SK-N-SH (cell line): ENCODE results near the gene PKD1. TPM values are rescaled to one million over a fixed set of nuclear protein-coding genes. Genes with fewer than 3 reads are reported as not detected.

Experiments
- CTCF ChIA-PET: fragments of 300-600, 350-600 bp; formaldehyde crosslinking; extraction: SDS; loops from one replicate; lab custom pipeline; 2021; lab: Yijun Ruan, JAX
- POLR2A ChIA-PET: fragments of 350-600 bp; sonication (Branson Sonifier 250); formaldehyde crosslinking; extraction: SDS; loops from one replicate; lab custom pipeline; 2020; ENCODE audit warnings: antibody characterized with exemption, inconsistent platforms; lab: Yijun Ruan, JAX
- DNase-seq: peaks from one replicate; pipeline ENCODE4 v3.0.0; 2012
- H2AFZ ChIP-seq: fragments of 200-600 bp; sonication (generic); 2 replicates; pipeline ENCODE4 v1.8.1; 2016; ENCODE audit warnings: antibody characterized with exemption, mild to moderate bottlenecking, low read depth
- H3F3A ChIP-seq: fragments of 200-600 bp; sonication (generic); replicated peaks from 2 replicates; pipeline ENCODE3; 2016; ENCODE audit warnings: antibody characterized with exemption, mild to moderate bottlenecking; ENCODE audit not compliant: insufficient read depth
- H3K27ac ChIP-seq, 2 experiments: fragments of 200-500 bp in 1 of 2; fragments of 200-600 bp in 1 of 2; sonication (Bioruptor generic) in 1 of 2; sonication (generic), shearing (Covaris generic) in 1 of 2; 2 replicates each; pipeline versions ENCODE4 v1.5.1 to v1.6.1; 2014 to 2016; ENCODE audit warnings: low read depth in 2 of 2, inconsistent platforms in 1 of 2, low read length in 1 of 2, mild to moderate bottlenecking in 1 of 2, mixed read lengths in 1 of 2
- H3K27me3 ChIP-seq: fragments of 200-600 bp; sonication (generic), shearing (Covaris generic); 2 replicates; pipeline ENCODE4 v1.6.1; 2016; ENCODE audit warnings: mixed run types; ENCODE audit not compliant: insufficient read depth
- H3K36me3 ChIP-seq, 2 experiments: fragments of 200-500 bp in 1 of 2; fragments of 200-600 bp in 1 of 2; sonication (Bioruptor generic) in 1 of 2; sonication (generic) in 1 of 2; replicated peaks in 1 of 2; 2 replicates each; pipeline versions ENCODE3 to v1.5.1; 2014 to 2016; ENCODE audit warnings: low read length in 1 of 2, mild to moderate bottlenecking in 1 of 2; ENCODE audit not compliant: insufficient read depth in 2 of 2, control insufficient read depth in 1 of 2
- H3K4me1 ChIP-seq, 2 experiments: fragments of 200-500 bp in 1 of 2; fragments of 200-600 bp in 1 of 2; sonication (Bioruptor generic) in 1 of 2; sonication (generic), shearing (Covaris generic) in 1 of 2; 2 replicates each; pipeline versions ENCODE4 v1.5.1 to v1.6.1; 2014 to 2016; ENCODE audit warnings: low read depth in 1 of 2, low read length in 1 of 2, mixed run types in 1 of 2; ENCODE audit not compliant: insufficient read depth in 2 of 2, control insufficient read depth in 1 of 2
- H3K4me2 ChIP-seq: fragments of 200-600 bp; sonication (generic), shearing (Covaris generic); 2 replicates; pipeline ENCODE4 v1.6.1; 2017; ENCODE audit warnings: mixed run types
- H3K4me3 ChIP-seq, 2 experiments: fragments of 200-500 bp in 1 of 2; fragments of 200-600 bp in 1 of 2; sonication (Bioruptor generic) in 1 of 2; sonication (generic), shearing (Covaris generic) in 1 of 2; 2 replicates each; pipeline versions ENCODE4 v1.5.1 to v1.8.1; 2014 to 2016; ENCODE audit warnings: low read depth in 2 of 2, inconsistent platforms in 1 of 2, low read length in 1 of 2, mild to moderate bottlenecking in 1 of 2, mixed read lengths in 1 of 2, moderate library complexity in 1 of 2
- H3K79me2 ChIP-seq: fragments of 200-600 bp; sonication (generic); 2 replicates; pipeline ENCODE4 v1.8.1; 2017; ENCODE audit warnings: mild to moderate bottlenecking; ENCODE audit not compliant: insufficient read depth
- H3K9ac ChIP-seq: fragments of 200-600 bp; sonication (generic); 2 replicates; pipeline ENCODE4 v1.6.1; 2017; ENCODE audit warnings: mixed run types
- H3K9me2 ChIP-seq: fragments of 200-600 bp; sonication (generic); 2 replicates; pipeline ENCODE4 v1.6.1; 2017; ENCODE audit warnings: mixed run types
- H3K9me3 ChIP-seq: fragments of 200-600 bp; sonication (generic); 2 replicates; pipeline ENCODE4 v1.6.1; 2017; ENCODE audit warnings: mixed run types, mild to moderate bottlenecking, moderate library complexity
- H4K20me1 ChIP-seq: fragments of 200-600 bp; sonication (generic); 2 replicates; pipeline ENCODE4 v1.6.1; 2017; ENCODE audit warnings: mild to moderate bottlenecking, mixed run types; ENCODE audit not compliant: insufficient read depth
- EP300 ChIP-seq, 2 experiments: IDR thresholded peaks; 2 replicates each; pipeline versions ENCODE4 v1.4.0 to v1.6.1; 2012; ENCODE audit warnings: borderline replicate concordance in 1 of 2, low read depth in 1 of 2, low read length in 1 of 2
- FOSL2 ChIP-seq: IDR thresholded peaks from 2 replicates; pipeline ENCODE4 v1.4.0; 2012; ENCODE audit warnings: low read depth, mild to moderate bottlenecking, moderate library complexity, borderline replicate concordance
- FOXJ3 ChIP-seq: sonication (generic); formaldehyde crosslinking; IDR thresholded peaks from 2 replicates; pipeline ENCODE4 v1.5.1; 2020; ENCODE audit warnings: mild to moderate bottlenecking, missing genetic modification reagents
- GABPA ChIP-seq: IDR thresholded peaks from 2 replicates; pipeline ENCODE4 v1.4.0; 2012; ENCODE audit warnings: low read depth, mild to moderate bottlenecking
- GATA2 ChIP-seq: sonication (generic); formaldehyde crosslinking; IDR thresholded peaks from 2 replicates; pipeline ENCODE4 v1.5.0; 2020; ENCODE audit warnings: mild to moderate bottlenecking, missing genetic modification reagents
- JUND ChIP-seq: IDR thresholded peaks from 2 replicates; pipeline ENCODE4 v1.4.0; 2012
- MEF2A ChIP-seq: IDR thresholded peaks from 2 replicates; pipeline ENCODE4 v1.4.0; 2012; ENCODE audit warnings: low read depth, borderline replicate concordance
- NFIC ChIP-seq: IDR thresholded peaks from 2 replicates; pipeline ENCODE4 v1.4.0; 2012; ENCODE audit warnings: borderline replicate concordance
- NRF1 ChIP-seq: IDR thresholded peaks from 2 replicates; pipeline ENCODE4 v1.6.1; 2012; ENCODE audit warnings: low read depth, mild to moderate bottlenecking, low read length
- POLR2AphosphoS5 ChIP-seq: IDR thresholded peaks from 2 replicates; pipeline ENCODE4 v1.6.1; 2012; ENCODE audit warnings: low read depth, low read length
- RCOR1 ChIP-seq: fragments of 150-350 bp; IDR thresholded peaks from 2 replicates; pipeline ENCODE4 v1.6.1; 2017; ENCODE audit warnings: antibody characterized with exemption, low read length
- REST ChIP-seq: IDR thresholded peaks from 2 replicates; pipeline ENCODE4 v1.6.1; 2012; ENCODE audit warnings: mild to moderate bottlenecking, low read depth, low read length, moderate library complexity
- RXRA ChIP-seq: IDR thresholded peaks from 2 replicates; pipeline ENCODE4 v1.4.0; 2012; ENCODE audit warnings: low read depth, mild to moderate bottlenecking, borderline replicate concordance
- WGBS: methylation state at CpG from one replicate; pipeline ENCODE4 v1.1.6; 2017; ENCODE audit warnings: low lambda C conversion rate; 5-methylcytosine and 5-hydroxymethylcytosine counted together
- polyA plus RNA-seq, 3 experiments: library from polyadenylated mRNA; depleted of rRNA; stranded (reverse); fragments of >200 nt; gene quantifications; 2 replicates each; pipeline ENCODE4 v1.2.3, GENCODE V29; 2012
- TF ChIP-seq, protein P1 (sequence below): fragments of 150-350 bp; IDR thresholded peaks from 2 replicates; pipeline ENCODE4 v1.6.1; 2017; ENCODE audit warnings: antibody characterized with exemption, low read length, low read depth, borderline replicate concordance
- TF ChIP-seq, protein P2 (sequence below): fragments of 150-350 bp; IDR thresholded peaks from 2 replicates; pipeline ENCODE4 v1.6.1; 2016; ENCODE audit warnings: mild to moderate bottlenecking, low read depth, low read length
- TF ChIP-seq, protein P3 (sequence below): IDR thresholded peaks from 2 replicates; pipeline ENCODE4 v1.4.0; 2012; ENCODE audit warnings: low read depth, borderline replicate concordance

Gene PKD1
- polyA plus RNA-seq, 1 of the 3 experiments (the other 2 are of a cell fraction): 47.4 TPM

DNA sequence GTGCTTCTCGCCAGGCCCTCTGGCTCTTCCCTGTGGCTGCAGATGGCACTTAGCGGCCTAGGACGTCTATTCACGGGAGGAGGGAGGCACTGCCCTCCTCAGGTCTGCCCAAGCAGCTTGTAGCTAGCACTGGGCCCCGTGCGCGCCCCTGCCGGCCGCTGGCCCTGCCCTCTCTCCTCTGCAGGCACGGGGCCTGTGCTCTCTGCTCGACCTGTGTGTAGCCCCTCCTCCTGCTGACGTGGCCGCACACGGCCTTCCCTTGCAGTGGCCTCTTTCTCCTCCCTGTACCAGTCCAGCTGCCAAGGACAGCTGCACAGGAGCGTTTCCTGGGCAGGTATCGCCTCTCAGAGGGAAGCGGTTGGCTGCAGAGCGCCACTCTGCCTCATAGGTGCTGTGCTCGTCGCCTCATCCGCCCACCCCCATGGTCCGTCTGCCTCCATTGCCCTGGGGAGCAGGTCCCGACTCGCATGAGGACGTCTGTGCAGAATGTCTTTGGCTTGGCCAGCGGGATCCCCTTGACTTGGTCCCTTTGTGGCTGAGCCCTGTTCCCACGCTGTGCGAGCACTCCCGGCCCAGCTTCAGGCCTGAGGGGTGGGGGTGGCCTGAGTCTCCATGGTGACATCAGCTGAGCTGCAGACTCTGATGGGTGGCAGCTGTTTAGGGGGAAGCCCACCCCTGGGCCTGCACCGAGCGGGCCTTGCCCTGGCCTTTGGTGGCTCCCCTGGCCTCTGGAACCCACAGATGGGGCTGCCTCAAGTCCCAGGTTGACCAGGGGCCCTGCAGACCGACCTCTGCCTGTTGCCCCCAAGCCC is 53.3 kb downstream of the PKD1 start:
- TF ChIP-seq, protein P1, sequence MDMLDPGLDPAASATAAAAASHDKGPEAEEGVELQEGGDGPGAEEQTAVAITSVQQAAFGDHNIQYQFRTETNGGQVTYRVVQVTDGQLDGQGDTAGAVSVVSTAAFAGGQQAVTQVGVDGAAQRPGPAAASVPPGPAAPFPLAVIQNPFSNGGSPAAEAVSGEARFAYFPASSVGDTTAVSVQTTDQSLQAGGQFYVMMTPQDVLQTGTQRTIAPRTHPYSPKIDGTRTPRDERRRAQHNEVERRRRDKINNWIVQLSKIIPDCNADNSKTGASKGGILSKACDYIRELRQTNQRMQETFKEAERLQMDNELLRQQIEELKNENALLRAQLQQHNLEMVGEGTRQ: no peak
- no peak for TF ChIP-seq JUND
- TF ChIP-seq RCOR1: no peak
- no peak for TF ChIP-seq EP300 (IDR thresholded peaks at IDR 0.05; ENCODE audit: borderline replicate concordance in 1 of 2, low read depth in 1 of 2, low read length in 1 of 2)
- no peak for TF ChIP-seq RXRA
- no peak for TF ChIP-seq POLR2AphosphoS5
- TF ChIP-seq, protein P2, sequence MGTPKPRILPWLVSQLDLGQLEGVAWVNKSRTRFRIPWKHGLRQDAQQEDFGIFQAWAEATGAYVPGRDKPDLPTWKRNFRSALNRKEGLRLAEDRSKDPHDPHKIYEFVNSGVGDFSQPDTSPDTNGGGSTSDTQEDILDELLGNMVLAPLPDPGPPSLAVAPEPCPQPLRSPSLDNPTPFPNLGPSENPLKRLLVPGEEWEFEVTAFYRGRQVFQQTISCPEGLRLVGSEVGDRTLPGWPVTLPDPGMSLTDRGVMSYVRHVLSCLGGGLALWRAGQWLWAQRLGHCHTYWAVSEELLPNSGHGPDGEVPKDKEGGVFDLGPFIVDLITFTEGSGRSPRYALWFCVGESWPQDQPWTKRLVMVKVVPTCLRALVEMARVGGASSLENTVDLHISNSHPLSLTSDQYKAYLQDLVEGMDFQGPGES: no peak
- TF ChIP-seq FOSL2: no peak
- no peak for TF ChIP-seq MEF2A
- no peak for TF ChIP-seq NRF1
- TF ChIP-seq, protein P3, sequence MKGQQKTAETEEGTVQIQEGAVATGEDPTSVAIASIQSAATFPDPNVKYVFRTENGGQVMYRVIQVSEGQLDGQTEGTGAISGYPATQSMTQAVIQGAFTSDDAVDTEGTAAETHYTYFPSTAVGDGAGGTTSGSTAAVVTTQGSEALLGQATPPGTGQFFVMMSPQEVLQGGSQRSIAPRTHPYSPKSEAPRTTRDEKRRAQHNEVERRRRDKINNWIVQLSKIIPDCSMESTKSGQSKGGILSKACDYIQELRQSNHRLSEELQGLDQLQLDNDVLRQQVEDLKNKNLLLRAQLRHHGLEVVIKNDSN: no peak
- no peak for TF ChIP-seq GABPA
- TF ChIP-seq GATA2 (CRISPR knock-in tag): no peak
- no peak for TF ChIP-seq NFIC
- no peak for TF ChIP-seq FOXJ3
- TF ChIP-seq REST: no peak
- Histone ChIP-seq H3K79me2 (no peaks in the 10 kb centered on the region), H3K36me3 (peaks cover 0 to 88% of the 10 kb centered on the region in 2 experiments), H3K4me3 (no peak overlapping the region), H2AFZ (no peak overlapping the region), H3K9me3 (no peaks in the 10 kb centered on the region), H3K9me2 (no peaks in the 10 kb centered on the region), H3K4me1 (no peaks in the 10 kb centered on the region), H4K20me1 (no peaks in the 10 kb centered on the region), H3K27me3 (no peaks in the 10 kb centered on the region), H3K4me2 (no peak overlapping the region), H3F3A (peaks cover 4% of the 10 kb centered on the region), H3K9ac (no peak overlapping the region), H3K27ac (no peak overlapping the region)
- CTCF ChIA-PET: no interaction called here
- POLR2A ChIA-PET: no interaction called here
- WGBS: 92% methylated on average over 13 of the region's 32 CpGs
- DNase-seq: no peak
